ENCODE measurements around the gene DNPH1. TPM values are rescaled to one million over a fixed set of nuclear protein-coding genes. Genes with fewer than 3 reads are reported as not detected.

The DNPH1 gene
- total and polyA plus RNA-seq, 2 of the 8 experiments (the other 6 are each of a cell fraction or from before 2014, with no cell fraction given): 33.9 to 134 TPM

DNA sequence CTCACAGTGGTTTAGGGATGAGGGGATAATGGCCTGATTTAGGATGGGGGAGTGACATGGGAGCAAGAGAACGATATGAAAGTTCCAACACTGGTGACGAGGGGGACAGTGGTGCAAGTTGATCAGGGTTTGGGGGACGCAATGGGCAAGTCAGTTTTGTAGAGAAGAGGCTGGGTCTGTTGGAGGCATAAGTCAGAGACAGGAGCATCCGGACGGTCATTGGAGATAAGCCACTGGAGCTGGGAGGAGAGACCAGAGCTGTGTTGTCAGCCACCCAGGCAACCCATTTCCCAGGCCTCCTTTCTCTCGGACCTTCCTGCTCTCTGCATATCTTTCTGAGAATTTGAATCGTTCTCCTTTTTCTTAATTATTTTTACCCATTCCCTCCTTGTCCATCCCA is 9.5 kb downstream of the DNPH1 start:
- Histone ChIP-seq H2AK5ac (ENCODE audit: low read depth, low read length) (no peak overlapping the region), H2BK20ac (ENCODE audit: low read length) (no peak overlapping the region), H3K4ac (replicated peaks; ENCODE audit: insufficient read length, low read depth, low read length) (no peak overlapping the region), H3K56ac (replicated peaks; ENCODE audit: insufficient read length, low read depth, low read length) (no peak overlapping the region), H3K4me3 (ENCODE audit: extremely low read depth in 1 of 4, insufficient read depth in 2 of 4, low read depth in 3 of 4, low read length in 4 of 4) (no peak overlapping the region), H3K23ac (ENCODE audit: insufficient read length) (no peak overlapping the region), H3K9me3 (ENCODE audit: insufficient read depth in 2 of 2, low read depth in 1 of 2, low read length in 1 of 2) (no peaks in the 10 kb centered on the region), H3K36me3 (ENCODE audit: control insufficient read depth in 2 of 4, insufficient read depth in 4 of 4, low read length in 3 of 4) (no peaks in the 10 kb centered on the region; a peak in 1 of 8 replicates), H3K27me3 (replicated peaks in 1 of 4; ENCODE audit: control insufficient read depth in 3 of 4, extremely low read depth in 1 of 4, insufficient read depth in 3 of 4, low read length in 3 of 4) (no peaks in the 10 kb centered on the region), H2BK5ac (ENCODE audit: low read depth, low read length) (no peak overlapping the region), H2BK120ac (replicated peaks; ENCODE audit: low read depth, low read length) (no peak overlapping the region), H3K23me2 (ENCODE audit: low read depth, low read length) (no peaks in the 10 kb centered on the region), H4K91ac (replicated peaks; ENCODE audit: insufficient read length, low read length) (no peak overlapping the region), H3K4me2 (ENCODE audit: insufficient read depth in 1 of 2, low read depth in 2 of 2, low read length in 2 of 2) (no peak overlapping the region), H3K27ac (ENCODE audit: low read depth, low read length) (no peak overlapping the region), H2BK12ac (ENCODE audit: low read depth, low read length) (no peak overlapping the region), H3K14ac (ENCODE audit: insufficient read length) (no peak overlapping the region), H3K79me2 (ENCODE audit: control insufficient read depth in 1 of 2, insufficient read depth in 2 of 2, low read length in 2 of 2) (no peaks in the 10 kb centered on the region), H3K18ac (ENCODE audit: extremely low read depth, low read length) (no peak overlapping the region), H4K5ac (ENCODE audit: insufficient read length, low read depth, low read length) (no peak overlapping the region), H2AFZ (ENCODE audit: low read length) (no peak overlapping the region), H2BK15ac (ENCODE audit: low read length) (no peak overlapping the region), H3K9ac (replicated peaks in 1 of 4; ENCODE audit: extremely low read depth in 1 of 4, low read depth in 3 of 4, low read length in 3 of 4) (no peak overlapping the region), H3K4me1 (replicated peaks in 1 of 4; ENCODE audit: control insufficient read depth in 3 of 4, insufficient read depth in 4 of 4, low read length in 3 of 4) (peaks cover 0 to 4% (median 0%) of the 10 kb centered on the region in 4 experiments; a peak in 1 of 7 replicates), H4K20me1 (replicated peaks in 1 of 2; ENCODE audit: control insufficient read depth in 1 of 2, insufficient read depth in 2 of 2, low read length in 2 of 2) (peaks cover 5% of the 10 kb centered on the region in 2 experiments), H4K8ac (ENCODE audit: extremely low read depth, insufficient read depth, low read length) (no peak overlapping the region), H3K79me1 (ENCODE audit: low read depth, low read length) (0 out of 2 replicates have a peak, but pooled peaks cover 2% of the 10 kb centered on the region)
- CTCF ChIA-PET (ENCODE audit: partially characterized antibody): interaction anchor here (1.1 to 3.2 kb wide), 5 partner anchors 12 to 136 kb away, joined by 3 to 9 read pairs (median 4); no protein-coding TSS in a partner anchor
- POLR2A ChIA-PET (ENCODE audit: partially characterized antibody): interaction anchor here (1.2 to 2.5 kb wide), 3 partner anchors 9 to 46 kb away, joined by 3 to 19 read pairs (median 8); partner anchors contain the start of gene DNPH1
- FAIRE-seq: no peak
- 93% methylated on average over 7 of the region's 7 CpGs; no CpG with 5 or more reads in 1 of the 2 experiments for WGBS, 2 experiments (ENCODE audit: extremely low coverage in 1 of 2, insufficient coverage in 1 of 2, insufficient read length in 1 of 2, insufficient replicate concordance in 2 of 2, low coverage in 1 of 2, low lambda C conversion rate in 2 of 2, missing lambda C conversion rate in 1 of 2)
- DNase-seq (ENCODE audit: low read depth in 1 of 2, low spot score in 2 of 2): no peak
- TF ChIP-seq BACH1 (IDR thresholded peaks at IDR 0.05; ENCODE audit: low read length) (no peak), ASH2L (IDR thresholded peaks at IDR 0.05; ENCODE audit: low read length) (no peak), TBP (IDR thresholded peaks at IDR 0.05; ENCODE audit: low read depth, low read length) (no peak), MAFK (IDR thresholded peaks at IDR 0.05; ENCODE audit: low read depth, low read length) (no peak), SAP30 (IDR thresholded peaks at IDR 0.05; ENCODE audit: insufficient read depth, insufficient replicate concordance, low read length) (no peak), CREB1 (IDR thresholded peaks at IDR 0.05) (no peak), BCL11A (IDR thresholded peaks at IDR 0.05; ENCODE audit: low read depth in 2 of 2, low read length in 2 of 2) (no peak)
- TF ChIP-seq, protein P1, sequence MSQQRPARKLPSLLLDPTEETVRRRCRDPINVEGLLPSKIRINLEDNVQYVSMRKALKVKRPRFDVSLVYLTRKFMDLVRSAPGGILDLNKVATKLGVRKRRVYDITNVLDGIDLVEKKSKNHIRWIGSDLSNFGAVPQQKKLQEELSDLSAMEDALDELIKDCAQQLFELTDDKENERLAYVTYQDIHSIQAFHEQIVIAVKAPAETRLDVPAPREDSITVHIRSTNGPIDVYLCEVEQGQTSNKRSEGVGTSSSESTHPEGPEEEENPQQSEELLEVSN (IDR thresholded peaks at IDR 0.05): no peak
- TF ChIP-seq, protein P2, sequence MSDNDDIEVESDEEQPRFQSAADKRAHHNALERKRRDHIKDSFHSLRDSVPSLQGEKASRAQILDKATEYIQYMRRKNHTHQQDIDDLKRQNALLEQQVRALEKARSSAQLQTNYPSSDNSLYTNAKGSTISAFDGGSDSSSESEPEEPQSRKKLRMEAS (IDR thresholded peaks at IDR 0.05): no peak
